GM19238 (cell line): ENCODE results near the gene AGAP3.

Source experiments
- DNase-seq: peaks from one replicate; pipeline ENCODE4 v3.0.0; 2011; ENCODE audit warnings: low spot score; ENCODE audit not compliant: insufficient read length

Gene AGAP3

DNA sequence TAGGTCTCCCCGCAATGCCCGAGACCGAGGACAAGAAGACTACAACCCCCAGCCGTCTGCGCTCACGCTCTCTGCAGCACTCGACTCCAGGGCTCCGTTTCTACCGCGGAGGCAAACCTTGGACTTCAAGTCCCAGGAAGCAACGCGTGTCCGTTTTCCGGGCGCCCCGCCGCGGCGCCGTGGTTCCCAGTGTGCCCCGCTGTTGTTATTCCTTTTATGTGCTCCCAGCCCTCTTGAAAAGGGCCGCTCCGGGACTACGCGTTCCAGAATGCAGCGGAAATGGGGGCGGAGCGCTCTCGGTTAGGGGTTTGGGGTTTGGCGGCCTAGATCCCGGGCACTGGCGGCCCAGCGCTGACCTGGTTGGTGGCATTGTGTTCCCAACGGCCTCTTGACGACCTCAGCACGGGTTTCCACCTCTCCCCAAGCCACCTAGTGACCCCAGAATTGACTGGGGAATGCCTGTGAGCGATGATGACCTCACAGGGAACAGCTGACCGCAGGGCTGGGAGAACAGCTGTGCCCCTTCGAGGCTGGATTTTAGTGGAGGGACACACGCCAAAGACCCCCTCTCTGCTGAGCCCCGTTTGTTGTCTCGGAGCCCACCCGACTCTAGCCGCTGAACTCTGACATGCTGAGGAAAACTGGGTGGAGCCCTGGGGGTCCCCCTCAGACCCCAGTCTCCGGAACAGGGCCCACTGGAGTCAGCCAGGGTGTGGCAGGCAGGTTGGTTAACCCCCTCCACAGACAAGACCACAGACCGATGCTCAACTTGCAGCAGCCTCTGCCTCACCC, 28.1 kb upstream of the AGAP3 start:
- peak; percentile 100 for DNase-seq

DNA sequence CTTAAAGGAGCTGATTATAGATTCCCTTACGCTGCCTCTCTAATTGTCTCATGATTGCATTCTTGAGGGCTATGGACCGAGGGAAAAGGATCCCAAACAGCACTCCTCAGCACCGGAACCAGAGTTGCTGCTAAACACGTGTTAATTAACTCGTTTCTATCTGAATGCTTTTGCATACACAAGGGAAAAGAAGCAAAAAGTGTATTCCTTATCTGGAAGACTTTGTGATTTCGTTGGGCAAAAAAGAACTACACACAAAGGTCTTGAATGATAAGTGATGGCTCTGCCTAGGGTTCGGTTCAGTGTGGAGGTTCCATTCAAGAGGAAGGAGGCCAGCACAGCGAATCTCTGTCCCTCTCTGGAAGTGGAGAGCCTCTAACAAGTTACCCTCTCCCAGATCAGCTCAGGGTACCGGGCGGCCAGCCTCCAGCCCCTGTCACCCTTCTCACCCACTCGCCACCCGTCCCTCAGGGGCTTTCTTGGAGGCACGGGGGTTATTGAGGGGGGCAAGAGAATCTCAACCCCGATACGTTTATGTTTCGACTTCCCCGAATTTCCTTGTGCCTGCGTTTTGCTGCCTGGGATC, 27.4 kb upstream of the AGAP3 start:
- no peak for DNase-seq

DNA sequence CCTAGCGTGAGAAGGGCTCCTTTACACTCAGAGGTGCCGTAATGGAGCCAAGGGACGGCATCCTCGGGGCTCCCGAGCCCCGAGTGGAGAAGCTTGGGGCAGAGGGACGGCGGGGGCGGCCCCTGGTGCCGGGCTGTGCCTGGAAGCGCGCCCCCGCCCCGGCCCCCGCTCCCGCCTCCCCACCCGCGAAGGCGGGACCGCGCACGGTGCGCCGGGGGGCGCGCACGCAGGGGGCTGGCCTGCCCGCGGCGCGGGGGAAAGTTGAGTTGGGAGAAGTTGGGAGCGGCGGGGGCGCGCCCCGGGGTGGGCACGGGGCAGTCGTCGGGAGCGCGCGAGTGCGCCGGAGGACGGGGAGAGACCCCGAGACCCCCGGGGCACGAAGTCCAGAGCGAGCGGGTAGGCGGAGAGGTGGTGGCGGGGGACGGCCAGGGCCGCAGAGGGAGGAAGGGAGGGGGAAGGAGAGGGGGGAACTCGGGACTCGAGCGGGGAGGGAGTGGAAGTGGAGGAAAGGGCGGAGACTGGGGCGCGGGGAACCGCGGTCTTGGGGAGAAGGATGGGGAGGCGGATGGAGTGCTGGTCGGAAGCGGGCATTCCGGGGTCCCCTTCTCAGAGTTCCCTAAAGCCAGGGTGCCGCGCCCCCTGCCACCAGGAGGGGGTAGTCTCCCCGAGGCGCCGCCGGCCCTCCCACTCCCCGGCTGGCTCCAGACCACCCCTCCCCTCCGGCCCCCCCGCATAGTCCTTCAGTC, 26.7 kb upstream of the AGAP3 start, which contains the start of gene SLC4A2:
Gene SLC4A2, plus strand, starts transcription at position 223 of the 746 bp plus-strand sequence. CDS start 2,399 bp downstream, outside the sequence.
- DNase-seq, result peak; percentile 96

DNA sequence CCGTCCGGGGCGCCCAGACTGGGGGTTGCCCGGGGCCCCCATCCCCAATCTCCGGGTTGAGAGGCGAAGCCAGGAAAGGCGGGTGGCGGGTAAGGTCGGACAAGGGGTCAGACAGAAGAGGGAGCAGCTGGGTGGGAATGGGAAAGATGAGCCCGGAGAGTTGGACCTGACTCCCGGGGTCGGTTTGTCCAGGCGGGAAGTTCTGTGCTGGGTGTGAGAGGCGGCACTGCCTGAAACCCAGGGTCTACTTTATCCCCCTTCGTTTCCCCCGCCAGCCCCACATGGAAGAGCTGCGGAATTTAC, 26.2 kb upstream of the AGAP3 start:
- no peak for DNase-seq

DNA sequence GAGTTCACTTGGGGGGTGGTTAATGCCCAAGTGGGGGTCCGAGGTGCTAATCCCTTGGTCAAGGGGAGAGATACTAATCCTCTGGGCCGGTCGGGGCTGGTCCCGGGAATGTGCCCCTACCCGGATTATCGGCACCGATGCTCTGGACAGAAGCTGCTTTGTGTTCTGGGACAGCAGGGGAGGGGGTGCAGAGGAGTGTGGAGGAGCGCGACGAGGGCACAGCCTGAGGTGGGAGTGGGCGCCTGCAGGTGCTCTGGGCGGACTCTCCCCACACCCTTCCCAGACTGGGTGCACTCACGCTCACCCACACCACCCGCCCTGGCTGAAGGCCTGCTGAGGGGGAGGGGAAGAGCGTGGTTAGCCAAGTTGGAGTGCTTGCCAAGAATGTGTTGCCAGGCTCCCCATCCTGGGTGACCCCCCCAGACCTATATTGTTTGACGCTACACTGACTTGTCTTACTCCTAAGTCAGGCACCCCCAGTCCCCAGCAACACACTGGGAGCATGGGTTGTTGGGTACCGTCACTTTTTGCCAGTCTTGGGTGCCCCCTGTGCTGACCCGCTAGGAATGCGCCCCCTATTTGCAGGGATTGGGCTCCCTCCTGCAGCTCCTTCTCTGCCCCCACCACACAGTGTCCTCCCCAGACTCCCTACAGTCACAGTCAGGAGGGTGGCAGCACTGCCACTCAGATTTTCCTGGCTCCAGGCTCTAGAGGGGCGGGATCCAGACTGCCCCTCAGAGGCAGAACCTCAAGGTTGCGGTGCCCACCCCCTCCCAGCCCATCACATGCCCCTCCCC, 25.7 kb upstream of the AGAP3 start:
- DNase-seq, result no peak

DNA sequence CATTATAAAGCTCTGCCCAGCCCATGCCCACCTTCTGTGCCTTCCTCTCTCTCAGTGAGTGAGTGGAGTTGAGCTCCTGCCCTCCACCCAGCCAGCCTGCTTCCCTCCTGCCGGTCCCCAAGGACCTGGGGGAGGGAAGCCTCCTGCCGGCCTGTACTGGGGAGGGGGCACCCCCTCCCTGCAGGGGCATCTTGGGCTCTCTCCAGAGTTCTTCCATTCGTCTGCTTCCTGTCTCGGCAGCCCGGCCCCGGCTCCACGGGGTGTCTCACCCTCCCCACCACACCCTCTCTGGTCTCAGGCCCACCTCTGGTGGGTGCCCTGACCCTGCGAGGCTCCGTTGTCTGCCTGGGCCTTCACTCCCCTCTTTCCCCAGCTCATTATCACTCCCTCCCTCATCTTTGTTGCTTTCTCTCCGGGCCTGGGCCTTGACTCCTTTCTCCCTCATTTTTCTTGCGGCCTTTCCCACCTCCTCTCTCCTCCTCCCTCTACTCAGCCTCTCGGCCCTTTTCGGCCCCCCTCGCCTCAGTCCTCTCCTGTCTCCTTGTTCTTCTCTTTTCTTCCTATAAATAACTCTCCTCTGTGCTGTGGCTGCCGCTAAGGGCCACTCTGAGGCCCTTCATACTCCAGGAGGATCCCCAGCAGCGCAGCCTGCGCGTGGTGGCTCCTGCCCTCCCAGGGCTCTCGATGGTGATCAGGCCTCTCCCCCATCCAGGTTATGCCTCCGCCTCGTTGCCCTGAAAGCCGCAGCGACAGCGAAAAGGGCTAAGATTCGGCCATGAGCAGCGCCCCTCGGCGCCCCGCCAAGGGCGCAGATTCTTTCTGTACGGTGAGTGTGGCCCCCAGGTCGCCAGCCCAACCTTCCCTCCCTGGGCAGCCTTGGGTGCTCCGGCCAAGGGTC, 24.8 kb upstream of the AGAP3 start:
- no peak for DNase-seq

DNA sequence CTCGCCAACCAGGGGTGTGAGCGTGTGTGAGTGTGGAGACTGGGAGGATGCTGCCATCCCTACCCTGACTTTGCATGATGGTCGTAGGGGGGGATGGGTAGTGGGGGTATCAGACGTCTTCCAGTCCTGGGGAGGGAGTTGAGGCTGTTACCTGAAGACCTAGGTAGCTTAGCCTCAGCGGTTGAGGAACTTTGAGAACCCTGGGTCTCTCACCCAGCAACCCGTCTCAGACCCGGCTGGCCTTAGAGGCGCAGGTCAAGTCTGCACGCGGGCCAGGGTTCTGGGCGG, 24.2 kb upstream of the AGAP3 start:
- DNase-seq, result no peak

DNA sequence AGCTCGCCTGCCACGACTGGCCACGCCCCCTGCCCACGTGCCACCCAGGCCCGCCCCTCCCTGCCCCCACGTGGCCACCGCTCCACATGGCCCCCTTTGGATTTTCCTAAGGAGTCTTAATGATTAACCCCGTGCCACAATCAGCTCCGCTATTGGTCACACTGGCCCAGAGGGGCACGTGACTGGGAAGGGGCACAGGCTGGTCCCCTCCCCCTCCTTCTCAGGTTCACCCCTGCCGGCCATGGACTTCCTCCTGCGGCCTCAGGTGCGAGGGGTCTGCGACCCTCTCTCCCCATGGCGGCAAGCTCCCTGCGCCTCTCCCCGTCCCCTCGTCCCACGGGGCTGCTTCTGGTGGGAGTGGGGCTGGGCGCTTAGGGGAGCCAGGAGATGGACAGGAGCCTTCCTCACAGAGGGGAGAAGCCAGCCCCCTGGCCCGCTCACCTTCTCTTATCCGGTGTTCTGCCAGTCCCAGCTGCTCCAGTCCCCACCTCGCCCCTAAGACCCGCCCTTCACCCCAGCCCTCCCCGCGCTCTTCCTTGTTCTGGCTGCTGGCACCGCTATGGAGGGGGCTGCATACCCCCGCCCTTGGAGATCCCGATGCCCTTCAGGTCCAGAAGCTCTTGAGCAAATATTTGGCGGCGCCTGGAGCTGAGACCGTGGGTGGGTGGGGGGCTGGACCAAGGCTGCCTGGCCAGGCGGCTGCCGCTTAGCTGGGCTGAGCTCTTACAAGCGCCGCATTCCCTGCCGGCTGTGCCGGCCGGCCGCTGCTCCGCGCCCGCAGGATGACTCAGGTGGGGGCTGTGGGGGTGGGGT, 23.7 kb upstream of the AGAP3 start:
- no peak for DNase-seq

DNA sequence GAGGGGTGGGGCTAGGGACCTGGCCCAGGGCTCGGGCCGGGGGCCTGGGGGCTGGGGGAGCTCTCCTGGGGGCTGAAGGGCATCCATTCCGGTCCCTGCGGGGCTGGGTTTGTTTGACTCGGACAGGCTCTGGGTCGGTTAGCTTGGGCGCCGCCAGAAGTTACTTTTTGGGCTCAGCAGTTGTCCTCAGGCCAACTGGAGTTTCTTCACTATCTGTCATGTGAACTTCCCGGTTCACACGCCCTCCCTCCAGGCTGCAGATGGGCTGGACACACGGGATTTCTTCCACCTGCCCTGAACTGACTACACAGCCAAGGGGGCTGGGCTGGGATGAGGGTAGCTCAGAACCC, 23.1 kb upstream of the AGAP3 start:
- no peak for DNase-seq

DNA sequence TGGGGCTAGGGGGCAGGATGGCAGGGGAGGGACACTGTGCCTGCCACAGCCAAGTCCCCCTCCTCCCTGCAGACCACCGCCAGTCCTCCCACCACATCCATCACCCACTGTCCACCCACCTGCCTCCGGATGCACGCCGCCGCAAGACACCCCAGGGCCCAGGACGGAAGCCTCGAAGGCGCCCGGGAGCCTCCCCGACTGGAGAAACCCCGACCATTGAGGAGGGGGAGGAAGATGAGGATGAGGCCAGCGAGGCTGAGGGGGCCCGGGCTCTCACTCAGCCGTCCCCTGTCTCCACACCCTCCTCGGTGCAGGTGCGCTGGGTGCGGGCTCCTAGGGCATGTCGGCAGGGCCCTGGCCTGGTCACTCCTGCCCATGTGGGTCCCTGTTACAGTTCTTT, 21.8 kb upstream of the AGAP3 start:
- DNase-seq, result no peak

DNA sequence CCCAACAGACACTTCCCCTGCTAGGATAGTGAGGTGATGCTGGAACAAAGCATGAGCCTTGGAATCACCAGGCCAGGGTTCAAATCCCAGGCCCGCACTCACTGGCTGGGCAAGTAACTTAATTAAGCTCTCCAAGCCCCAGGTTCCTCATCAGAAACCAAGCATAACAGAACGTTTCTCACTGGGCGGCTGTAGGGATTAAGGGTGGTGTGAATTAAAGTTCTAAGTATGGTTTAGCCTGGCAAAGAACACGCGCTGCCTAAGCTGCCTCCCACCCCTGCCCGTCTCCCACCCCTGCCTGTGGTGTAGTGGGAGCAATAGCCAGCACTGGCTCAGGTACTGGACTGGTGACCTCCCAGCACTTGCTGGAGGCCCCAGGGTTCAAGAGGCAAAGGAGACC, 21.3 kb upstream of the AGAP3 start:
- no peak for DNase-seq

DNA sequence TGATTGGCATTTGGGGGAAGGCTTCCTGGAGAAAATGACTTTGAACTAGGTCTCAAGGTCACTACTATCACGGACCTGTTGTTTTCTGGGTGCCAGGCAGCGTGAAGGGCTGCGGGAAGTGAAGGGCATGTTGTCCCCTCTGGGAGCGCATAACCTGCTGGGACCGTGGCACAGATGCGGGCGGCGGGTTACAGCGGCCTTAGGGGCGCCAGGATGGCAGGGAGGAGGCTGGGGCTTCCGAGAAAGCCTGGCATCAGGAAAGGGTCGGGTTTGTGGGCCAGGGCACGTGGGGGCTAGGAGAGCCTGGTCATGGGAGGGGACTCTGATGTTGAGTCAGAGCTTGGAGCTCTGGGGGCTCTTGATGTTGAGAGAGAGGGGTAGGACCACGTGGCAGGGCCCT, 20.8 kb upstream of the AGAP3 start:
- DNase-seq, result no peak

DNA sequence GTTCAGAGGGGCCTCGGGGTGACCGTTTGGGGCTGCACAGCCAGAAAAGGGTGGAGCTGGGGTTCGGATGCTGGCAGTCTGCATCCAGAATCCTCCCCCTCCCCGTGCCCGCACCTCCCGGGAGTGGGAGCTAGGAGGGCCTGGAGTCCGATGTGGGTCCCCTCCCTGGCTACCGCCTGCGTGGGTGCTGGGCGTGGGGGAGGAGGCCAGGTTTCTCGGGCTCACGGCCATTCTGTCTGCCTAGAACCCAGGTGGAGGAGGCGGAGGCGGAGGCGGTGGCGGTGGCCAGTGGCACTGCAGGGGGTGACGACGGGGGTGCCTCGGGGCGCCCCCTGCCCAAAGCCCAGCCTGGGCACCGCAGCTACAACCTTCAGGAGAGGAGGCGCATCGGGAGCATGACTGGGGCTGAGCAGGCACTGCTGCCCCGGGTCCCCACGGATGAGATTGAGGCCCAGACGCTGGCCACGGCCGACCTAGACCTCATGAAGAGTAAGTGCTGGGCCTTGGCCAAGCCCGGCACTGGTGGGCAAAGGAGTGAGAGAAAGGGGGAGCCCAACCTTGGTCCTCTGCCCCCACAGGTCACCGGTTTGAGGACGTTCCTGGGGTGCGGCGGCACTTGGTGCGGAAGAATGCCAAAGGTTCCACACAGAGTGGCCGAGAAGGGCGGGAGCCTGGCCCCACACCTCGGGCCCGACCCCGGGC, 19.9 kb upstream of the AGAP3 start:
- DNase-seq, result no peak

DNA sequence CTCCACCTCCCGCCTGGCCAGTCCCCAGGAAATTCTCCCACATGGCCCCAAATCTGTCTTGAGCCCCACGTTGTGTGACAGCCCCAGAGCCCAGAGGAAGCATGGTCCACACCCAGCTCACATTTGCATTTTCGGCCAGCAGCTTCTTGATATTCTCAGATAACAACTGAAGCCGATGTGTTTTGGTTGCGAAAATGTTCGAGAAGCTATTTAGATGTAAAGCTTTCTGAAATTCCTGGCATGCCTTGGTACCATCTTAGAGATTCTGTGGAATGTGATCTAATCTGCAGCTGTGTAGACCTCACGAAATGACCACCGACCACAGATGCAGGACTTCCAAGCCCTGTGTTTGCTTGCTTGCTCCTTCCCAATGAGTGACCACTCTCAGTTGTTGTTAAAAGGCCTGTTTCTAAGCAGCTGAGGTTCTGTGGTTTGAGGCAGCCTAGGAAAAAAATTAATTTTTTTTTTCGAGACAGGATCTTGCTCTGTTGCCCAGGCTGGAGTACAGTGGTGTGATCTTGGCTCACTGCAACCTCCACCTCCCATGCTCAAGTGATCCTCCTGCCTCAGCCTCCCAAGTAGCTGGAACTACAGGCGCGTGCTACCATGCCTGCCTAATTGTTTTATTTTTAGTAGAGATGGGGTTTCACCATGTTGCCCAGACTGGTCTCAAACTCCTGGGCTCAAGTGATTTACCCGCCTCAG, 18.1 kb upstream of the AGAP3 start:
- DNase-seq, result no peak

DNA sequence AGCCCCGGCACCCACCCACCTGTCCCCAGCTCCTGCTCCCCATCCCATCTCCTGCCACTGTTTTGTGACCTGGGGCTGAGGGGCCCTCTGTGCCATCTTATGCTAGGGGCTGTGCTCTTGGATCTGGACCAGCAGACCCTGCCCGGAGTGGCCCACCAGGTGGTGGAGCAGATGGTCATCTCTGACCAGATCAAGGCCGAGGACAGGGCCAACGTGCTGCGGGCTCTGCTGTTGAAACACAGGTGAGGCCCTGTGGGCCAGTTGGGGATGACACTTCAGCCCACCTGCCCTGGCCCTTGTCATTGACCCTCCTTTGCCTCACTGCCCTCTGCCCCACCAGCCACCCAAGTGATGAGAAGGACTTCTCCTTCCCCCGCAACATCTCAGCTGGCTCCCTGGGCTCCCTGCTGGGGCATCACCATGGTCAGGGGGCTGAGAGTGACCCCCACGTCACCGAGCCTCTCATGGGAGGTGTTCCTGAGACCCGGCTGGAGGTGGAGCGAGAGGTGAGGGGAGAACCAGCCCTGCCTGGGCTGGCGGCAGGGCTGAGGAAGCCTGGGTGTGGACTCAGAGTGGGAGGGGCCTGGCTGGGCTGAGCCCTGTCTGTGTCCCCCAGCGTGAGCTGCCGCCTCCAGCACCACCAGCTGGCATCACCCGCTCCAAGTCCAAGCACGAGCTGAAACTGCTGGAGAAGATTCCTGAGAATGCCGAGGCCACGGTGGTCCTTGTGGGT, 16.3 kb upstream of the AGAP3 start:
- DNase-seq, result no peak

DNA sequence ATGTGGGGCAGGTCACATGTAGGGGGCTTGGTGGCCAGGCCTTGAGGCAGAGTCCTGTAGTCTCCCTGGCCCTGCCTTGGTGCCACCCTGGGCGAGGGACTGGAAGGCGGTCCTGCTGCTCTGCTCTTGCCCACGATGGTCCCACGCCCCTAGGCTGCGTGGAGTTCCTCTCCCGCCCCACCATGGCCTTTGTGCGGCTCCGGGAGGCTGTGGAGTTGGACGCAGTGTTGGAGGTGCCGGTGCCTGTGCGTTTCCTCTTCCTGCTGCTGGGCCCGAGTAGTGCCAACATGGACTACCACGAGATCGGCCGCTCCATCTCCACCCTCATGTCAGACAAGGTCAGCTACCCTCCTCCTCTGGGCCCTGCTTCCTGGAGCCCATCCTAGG, 15.7 kb upstream of the AGAP3 start:
- DNase-seq, result no peak

DNA sequence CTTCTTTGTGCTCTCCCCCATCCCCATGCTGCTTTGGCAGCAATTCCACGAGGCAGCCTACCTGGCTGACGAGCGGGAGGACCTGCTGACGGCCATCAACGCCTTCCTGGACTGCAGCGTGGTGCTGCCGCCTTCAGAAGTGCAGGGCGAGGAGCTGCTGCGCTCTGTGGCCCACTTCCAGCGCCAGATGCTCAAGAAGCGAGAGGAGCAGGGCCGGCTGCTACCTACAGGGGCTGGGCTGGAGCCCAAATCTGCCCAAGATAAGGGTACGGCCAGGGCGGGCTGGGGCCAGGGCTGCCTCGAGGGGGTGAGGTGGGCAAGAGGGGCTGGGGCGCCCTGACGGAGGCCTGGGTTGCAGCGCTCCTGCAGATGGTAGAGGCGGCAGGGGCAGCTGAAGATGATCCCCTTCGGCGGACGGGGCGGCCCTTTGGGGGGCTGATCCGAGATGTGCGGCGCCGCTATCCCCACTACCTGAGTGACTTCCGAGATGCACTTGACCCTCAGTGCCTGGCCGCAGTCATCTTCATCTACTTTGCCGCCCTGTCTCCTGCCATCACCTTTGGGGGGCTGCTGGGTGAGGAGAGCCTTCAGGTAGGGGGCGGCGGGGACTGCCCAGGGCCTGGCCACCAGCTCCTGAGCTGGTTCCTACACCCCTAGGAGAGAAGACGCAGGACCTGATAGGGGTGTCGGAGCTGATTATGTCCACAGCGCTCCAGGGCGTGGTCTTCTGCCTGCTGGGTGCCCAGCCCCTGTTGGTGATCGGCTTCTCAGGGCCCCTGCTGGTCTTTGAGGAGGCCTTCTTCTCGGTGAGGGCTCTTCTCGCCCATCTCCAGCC, 15.0 kb upstream of the AGAP3 start:
- DNase-seq, result no peak

DNA sequence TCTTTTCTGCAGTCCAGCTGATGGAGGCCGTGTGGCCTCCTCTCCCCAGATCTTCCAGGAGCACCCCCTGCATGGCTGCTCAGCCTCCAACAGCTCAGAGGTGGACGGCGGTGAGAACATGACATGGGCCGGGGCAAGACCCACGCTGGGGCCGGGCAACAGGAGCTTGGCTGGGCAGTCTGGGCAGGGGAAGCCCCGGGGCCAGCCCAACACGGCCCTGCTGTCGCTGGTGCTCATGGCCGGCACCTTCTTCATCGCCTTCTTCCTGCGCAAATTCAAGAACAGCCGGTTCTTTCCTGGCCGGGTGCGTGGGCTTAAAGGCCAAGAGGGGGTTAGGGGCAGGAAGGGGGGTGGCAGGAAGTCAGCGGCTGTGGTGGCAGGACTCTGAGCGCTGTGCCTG, 12.3 kb upstream of the AGAP3 start:
- DNase-seq, result no peak
